Measurements from ENCODE around the gene LAPTM4A.
A peak's percentile ranks its signal among the peaks of the same experiment; 100 is the strongest.
"Not testable (repeated sequence)": the region's sequence is repeated elsewhere in the genome, so short reads cannot be mapped to it uniquely, and the experiment has no call there.

Gene LAPTM4A

GRCh38 chr2:20050104-20050645 lies 1.3 kb downstream of the LAPTM4A start:
- DNase-seq = peak; percentile 30

DNA sequence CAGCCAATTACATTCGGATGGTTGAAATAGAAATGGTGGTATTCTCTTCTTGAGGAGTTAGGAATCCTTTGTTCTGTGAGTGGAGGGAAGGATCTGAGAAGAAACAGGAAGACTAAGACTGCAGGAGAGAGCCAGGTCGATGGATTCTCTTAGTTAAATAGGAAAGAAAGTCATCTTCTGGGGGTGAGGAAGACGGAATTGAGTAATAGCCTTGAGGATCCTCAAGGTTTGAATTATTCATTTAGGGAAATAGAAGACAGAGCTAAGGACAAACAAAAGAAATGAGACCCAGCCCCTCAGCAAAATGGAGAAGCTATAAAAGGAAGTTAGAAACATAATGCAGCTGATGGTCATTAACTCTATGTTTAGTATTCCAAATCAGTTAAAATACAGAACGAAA lies 1.8 kb downstream of the LAPTM4A start:
- DNase-seq = no peak

GRCh38 chr2:20048488-20049448 lies 2.7 kb downstream of the LAPTM4A start:
- DNase-seq = no peak

DNA sequence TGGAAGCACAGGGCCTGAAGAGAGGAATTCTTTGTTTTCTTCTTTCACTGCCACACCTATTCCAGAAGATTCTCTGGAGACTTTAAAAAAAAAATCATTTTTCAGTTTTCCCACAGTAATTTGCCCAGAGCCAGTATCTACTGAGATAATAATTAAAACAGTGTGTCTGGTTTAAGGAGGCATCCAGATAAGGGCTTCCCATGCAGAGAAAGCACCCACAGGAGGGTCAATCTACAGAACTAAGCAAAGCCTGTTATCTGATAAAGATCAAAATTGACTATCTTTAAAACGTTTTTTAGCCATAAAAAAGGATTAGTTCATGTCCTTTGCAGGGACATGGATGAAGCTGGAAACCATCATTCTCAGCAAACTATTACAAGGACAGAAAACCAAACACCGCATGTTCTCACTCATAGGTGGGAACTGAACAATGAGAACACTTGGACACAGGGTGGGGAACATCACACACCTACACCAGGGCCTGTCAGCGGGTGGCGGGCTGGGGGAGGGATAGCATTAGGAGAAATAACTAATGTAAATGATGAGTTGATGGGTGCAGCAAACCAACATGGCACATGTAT lies 5.6 kb downstream of the LAPTM4A start:
- not testable (repeated sequence) for DNase-seq

- DNase-seq = no peak
Measured at GRCh38 chr2:20044778-20045177, 6.7 kb downstream of the LAPTM4A start.

DNA sequence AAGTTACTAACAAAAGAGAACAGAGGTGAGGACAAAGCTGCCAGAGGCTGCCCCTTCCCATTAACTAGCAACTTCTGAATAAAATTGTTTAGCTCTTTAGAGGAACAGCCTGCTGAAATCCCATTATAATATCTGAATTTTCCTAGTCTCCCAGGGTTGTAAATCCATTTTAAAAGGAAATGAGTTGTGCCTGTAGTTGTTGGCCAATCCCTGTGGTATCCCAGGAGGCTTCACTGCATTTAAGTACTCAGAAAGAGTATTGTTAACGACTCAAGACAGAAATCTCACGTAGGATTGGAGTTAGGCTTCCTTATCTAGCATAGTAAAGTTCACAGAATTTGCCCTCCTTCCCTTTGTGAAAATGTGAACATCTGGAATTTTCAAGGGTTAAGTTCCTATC lies 8.9 kb downstream of the LAPTM4A start:
- no peak for DNase-seq

GRCh38 chr2:20040489-20041172 lies 10.8 kb downstream of the LAPTM4A start:
- no peak for DNase-seq

- DNase-seq = no peak
Measured at GRCh38 chr2:20037660-20038059, 13.8 kb downstream of the LAPTM4A start.

GRCh38 chr2:20035955-20036666 lies 15.3 kb downstream of the LAPTM4A start:
- no peak for DNase-seq

- no peak for DNase-seq
Measured at GRCh38 chr2:20034821-20035220, 16.6 kb downstream of the LAPTM4A start.

GRCh38 chr2:20034218-20034617 lies 17.2 kb downstream of the LAPTM4A start:
- DNase-seq = no peak

- no peak for DNase-seq
Measured at GRCh38 chr2:20033322-20033721, 18.1 kb downstream of the LAPTM4A start.

GRCh38 chr2:20030224-20030623 lies 21.2 kb downstream of the LAPTM4A start:
- DNase-seq = no peak

- DNase-seq = no peak
Measured at GRCh38 chr2:20027705-20028434, 23.6 kb downstream of the LAPTM4A start.

DNA sequence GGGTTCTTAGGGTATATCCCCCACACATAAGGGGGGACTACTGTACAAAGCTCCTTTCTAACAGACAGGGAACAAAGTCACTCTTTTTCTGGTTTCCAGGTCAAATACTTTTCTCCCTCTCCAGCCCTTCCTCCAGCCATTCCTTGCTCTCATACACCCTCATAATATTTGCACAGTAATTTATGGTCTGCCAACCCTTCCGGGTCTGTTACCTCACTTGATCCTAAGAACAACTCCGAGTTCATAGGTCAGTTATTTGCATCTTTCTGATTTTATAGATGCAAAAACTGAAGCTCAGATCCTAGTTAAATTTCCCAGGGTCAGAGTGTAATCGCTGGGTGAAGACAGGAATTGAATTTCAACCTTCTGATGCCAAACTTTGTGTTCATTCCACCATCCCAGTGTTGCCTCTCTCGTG lies 24.2 kb downstream of the LAPTM4A start:
- DNase-seq = no peak

GRCh38 chr2:20025065-20025786 lies 26.2 kb downstream of the LAPTM4A start:
- no peak for DNase-seq

DNA sequence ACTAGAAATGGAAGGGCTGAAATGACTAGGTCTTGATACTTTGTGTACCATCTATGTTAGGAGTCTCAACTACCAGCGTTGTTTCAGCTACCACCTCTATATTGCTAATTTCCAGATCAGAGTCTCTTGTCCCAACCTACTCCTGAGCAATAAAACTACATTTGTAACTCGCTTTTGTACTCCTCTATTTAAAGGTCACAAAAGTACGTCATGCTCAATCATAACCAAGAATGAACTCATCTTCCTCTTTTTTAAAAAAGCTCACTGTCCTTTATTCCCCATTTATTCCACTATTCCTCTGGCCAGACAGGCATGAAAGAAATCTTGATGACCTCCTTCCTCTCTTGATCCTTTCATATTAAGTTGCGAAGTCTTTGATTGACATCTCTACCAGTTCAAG lies 27.7 kb downstream of the LAPTM4A start:
- no peak for DNase-seq

DNA sequence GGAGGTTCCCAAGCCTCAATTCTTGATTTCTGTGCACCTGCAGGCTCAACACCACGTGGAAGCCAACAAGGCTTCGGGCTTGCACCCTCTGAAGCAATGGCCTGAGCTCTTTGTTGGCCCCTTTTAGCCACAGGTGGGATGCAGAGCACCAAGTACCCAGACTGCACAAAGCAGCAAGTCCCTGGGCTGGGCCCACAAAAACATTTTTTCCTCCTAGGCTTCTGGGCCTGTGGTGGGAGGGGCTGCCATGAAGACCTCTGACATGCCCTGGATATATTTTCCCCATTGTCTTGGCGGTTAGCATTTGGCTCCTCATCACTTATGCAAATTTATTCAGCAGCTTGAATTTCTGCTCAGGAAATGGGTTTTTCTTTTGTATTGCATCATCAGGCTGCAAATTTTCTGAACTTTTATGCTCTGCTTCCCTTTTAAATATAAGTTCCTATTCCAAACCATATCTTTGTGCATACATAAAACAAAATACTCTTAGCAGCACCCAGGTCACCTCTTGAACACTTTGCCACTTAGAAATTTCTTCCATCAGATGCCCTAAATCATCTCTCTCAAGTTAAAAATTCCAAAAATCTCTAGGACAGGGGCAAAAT lies 29.9 kb downstream of the LAPTM4A start:
- no peak for DNase-seq

DNA sequence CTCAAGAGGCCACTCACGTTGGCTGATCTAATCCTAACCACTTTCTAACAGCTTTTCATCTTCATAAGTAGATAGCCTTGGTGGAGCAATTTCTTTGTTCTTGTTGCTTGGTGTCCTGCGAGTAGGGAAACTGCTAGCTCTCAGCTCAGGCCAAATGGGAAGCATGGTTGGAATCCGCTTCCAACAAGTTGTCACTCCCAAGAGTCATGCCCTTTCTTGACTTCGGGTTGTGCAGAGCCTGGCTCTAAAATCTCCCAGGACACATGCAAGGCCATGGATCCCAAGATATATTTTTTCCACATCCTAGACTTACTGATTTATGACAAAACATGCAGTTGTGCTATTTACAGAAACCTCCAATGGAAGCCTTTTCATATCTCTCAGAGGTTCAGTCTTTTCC lies 31.7 kb downstream of the LAPTM4A start:
- no peak for DNase-seq

DNA sequence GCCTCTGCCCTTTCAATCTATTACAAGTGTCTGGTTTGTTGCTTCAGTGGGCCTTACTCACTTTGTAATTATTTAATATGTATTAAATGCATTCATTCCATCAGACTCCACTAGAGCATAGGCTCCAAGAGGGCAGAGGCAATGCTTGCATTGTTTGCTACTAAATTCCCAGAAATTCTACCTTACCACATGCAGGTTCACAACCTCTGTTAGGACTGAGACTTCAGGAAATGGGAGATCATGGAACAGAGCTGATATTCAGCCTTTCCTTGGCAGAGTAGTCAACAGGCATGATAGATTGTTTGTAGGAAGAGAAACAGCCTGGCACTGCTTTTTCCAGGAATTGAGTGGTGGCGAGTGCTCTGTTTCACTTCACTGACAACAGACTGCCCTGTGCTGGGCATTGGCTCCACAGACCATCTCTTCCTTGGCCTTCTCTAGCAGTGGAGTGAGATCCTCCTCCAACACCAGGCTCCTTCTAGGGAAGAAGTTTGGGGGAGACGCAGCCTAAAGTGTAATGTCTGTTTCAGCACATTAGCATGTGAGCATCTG lies 32.8 kb downstream of the LAPTM4A start:
- DNase-seq = no peak

DNA sequence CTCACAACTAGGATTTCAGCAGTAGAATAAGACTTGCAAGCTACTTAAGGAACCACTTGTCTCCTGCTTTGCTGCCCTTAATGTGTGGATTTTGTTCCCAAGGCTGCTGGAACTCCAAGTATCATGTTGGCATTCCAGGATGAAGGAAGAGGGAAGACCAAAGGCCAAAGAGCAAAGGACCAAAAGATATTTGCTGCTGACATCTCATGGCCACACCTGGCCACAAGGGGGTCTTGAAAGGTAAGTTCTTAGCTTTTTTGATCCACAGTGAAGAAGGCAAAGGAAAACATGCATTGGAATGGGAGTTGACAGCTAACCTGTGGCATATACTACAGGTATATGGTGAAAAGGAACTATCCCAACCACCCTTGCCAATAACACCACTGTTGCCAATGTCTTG lies 35.1 kb downstream of the LAPTM4A start:
- no peak for DNase-seq
